GM08714 (cell line): Measurements from ENCODE around the gene RASAL3.
"Not testable (repeated sequence)": the region's sequence is repeated elsewhere in the genome, so short reads cannot be mapped to it uniquely, and the experiment has no call there.

Experiments used
- H3K4me3 ChIP-seq: fragments of 200-500 bp; sonication (Bioruptor generic); 2 replicates; pipeline ENCODE4 v1.5.1; 2014; ENCODE audit warnings: mild to moderate bottlenecking, low read length, inconsistent platforms
- ZNF274 ChIP-seq: IDR thresholded peaks from 2 replicates; pipeline ENCODE4 v1.6.1; 2012; ENCODE audit warnings: mild to moderate bottlenecking, low read depth, low read length

The RASAL3 gene

DNA sequence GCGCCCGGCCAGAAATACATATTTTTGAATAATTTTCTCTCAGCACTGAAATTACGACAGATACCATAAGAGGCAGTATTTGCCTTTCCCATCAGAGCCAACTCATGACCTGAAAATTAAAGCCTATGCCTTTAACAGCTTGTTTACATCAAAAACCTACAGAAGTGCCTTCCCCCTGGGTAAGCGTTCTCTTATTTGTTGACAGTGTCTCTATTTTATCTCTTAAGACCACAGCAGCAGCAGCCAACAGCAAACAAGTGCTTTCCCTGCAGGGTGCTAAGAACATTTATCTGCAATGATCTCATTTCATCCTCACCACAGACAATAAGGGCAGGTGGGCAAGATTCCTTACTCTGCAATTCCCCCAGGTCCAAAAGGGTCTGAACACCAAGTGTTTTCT lies 51.5 kb downstream of the RASAL3 start:
- no peak for TF ChIP-seq ZNF274
- no peak overlapping the region for H3K4me3 ChIP-seq

DNA sequence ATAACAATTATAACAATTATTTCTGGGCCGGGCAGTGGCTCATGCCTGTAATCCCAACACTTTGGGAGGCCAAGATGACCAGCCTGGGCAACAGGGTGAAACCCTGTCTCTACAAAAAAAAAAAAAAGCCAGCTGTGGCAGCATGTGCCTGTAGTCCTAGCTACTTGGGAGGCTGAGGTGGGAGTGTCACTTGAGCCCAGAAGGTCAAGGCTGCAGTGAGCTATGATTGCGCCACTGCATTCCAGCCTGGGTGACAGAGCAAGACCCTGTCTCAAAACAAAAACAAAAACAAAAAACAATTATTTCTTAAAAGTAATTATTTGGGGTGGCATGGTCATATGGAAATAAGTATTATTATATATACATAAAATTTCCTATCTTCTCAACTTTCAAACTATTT lies 53.0 kb downstream of the RASAL3 start:
- H3K4me3 ChIP-seq, result not testable (repeated sequence)

DNA sequence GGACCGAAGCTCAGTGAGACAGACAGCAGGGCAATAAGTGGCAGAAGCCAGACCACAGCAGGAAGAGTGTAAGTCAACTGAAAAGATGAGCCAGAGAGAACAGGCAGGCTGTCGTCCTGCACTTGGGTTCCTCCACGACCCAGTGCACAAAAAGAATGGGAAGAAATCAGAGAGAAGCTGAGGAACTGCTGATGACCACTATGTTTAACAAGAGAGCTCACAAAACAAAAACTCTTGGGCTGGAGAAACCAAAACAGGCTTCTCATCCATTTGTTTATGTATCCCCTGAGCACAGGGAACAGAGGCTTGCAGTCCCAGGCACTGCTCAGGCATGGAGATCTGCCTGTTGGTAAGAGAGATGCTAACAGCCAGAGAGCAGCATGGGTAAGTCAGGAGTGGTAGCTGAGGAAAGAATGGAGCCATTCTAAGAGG lies 59.5 kb downstream of the RASAL3 start:
- no peak for TF ChIP-seq ZNF274
- H3K4me3 ChIP-seq, result no peak overlapping the region

DNA sequence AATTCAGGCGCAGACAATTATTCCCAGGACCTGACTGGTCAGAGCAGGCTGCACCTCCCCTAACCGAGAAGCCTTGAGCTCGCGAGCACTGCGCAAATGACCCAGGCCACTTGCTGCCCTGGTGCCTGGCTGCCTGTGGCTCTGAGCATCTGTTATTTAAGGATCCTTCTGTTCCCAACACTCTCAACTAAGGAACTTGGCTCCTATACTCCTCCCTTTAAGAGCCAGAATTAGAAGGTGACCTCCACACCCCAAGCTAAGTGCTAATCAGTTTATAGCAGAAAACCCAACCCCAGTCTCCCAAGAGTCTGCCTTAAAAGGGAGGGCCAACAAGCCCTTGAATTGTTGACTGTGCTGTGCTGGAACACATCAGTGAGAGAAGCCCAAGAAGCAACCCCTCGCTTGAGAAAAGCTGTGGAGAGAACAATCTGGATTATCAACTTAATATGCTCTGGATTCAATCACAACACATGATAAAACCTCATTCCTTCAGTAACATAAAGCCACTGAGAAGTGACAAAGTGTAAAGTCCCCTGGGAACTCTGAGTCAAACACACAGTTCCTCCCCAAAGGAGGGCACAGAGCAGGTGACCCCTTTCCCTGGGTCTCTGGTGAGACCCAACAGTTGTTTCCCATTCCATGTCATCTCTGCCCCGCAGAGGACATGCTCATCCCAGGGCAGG lies 60.1 kb downstream of the RASAL3 start:
- no peak for TF ChIP-seq ZNF274
- H3K4me3 ChIP-seq, result no peak overlapping the region

DNA sequence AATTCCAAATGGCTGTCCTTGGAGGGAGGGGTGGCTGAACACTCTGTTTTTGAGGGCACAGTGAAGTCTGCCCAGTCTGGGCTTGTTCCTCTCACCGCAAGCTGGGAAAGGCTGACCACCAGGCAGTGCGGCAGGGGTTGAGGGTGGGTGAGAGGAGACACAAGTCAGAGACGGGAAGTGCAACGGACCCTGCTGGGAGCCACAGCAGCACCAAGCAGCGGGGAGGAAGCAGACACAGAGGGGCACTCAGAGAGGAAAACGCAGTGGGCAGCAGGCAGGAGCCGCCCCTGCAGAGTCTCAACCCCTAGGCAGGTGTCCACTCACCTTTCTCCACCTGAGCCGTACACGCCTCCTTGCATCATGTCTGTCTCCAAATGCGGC lies 61.2 kb downstream of the RASAL3 start:
- H3K4me3 ChIP-seq, result no peak overlapping the region
- no peak for TF ChIP-seq ZNF274

DNA sequence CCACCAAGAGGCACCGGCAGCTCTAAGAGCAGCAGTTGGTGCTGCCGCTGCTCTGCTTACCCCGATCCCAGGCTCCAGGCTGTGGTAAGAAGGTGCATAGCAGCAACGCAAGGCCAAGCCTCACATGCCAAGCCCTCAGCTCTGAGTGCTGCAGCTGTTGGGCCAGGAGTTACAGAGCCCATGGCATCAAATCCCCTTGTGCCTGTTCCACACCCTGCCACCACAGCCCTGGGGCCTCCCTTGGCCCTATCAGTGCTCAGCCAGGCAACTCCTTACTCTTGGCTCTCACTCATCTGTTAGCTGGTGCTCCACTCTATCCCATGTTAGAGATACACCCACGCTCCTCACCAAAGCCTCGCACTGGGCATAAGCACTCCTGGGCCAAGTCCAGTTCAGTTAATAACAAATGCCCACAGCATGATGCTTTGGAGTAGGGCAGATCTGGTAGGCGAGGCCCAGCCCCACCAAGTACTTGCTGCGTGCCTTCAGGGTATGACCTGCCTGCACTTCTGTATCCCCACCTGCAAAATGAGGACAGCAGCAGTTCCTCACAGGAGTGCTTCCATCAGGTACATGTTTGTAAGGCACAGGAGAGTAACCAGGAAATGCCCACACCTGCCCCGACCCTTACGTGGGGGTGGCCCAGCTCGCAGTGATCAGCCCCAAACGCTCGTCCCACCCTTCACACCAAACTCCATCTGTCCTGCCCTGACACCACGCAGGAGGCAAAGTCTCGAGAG lies 61.8 kb downstream of the RASAL3 start:
- no peak overlapping the region for H3K4me3 ChIP-seq
- no peak for TF ChIP-seq ZNF274
